Fibroblast of mammary gland (primary cell): ENCODE data around the gene LGI2.
"Not testable (repeated sequence)": the region's sequence is repeated elsewhere in the genome, so short reads cannot be mapped to it uniquely, and the experiment has no call there.

ENCODE experiments used
- DNase-seq: peaks from one replicate; pipeline ENCODE4 v3.0.0-alpha.2; 2010; ENCODE audit warnings: low read depth
- H3K4me3 ChIP-seq: 2 replicates; pipeline ENCODE4 v1.5.1; 2011; ENCODE audit warnings: low read depth, mild to moderate bottlenecking, low read length, moderate library complexity; ENCODE audit not compliant: control insufficient read depth
- CTCF ChIP-seq: conservative IDR thresholded peaks from 2 replicates; pipeline ENCODE4 v1.5.1; 2011; ENCODE audit warnings: low read depth, low read length, inconsistent platforms; ENCODE audit not compliant: control insufficient read depth, insufficient read depth

Gene LGI2

GRCh38 chr4:25061602-25062001 lies 30.9 kb upstream of the LGI2 start:
- H3K4me3 ChIP-seq, result no peak overlapping the region
- TF ChIP-seq CTCF, result no peak
- DNase-seq, result no peak

- no peak overlapping the region for H3K4me3 ChIP-seq
- TF ChIP-seq CTCF, result no peak
- DNase-seq, result no peak
Measured at GRCh38 chr4:25060963-25061340, 30.2 kb upstream of the LGI2 start.

GRCh38 chr4:25060241-25060962 lies 29.7 kb upstream of the LGI2 start:
- peak; percentile 11 for DNase-seq

GRCh38 chr4:25059791-25060190 lies 29.0 kb upstream of the LGI2 start:
- no peak for DNase-seq
- TF ChIP-seq CTCF, result no peak
- H3K4me3 ChIP-seq, result no peak overlapping the region

More at GRCh38 chr4:25060241-25060962, 29.7 kb upstream of the LGI2 start:
- H3K4me3 ChIP-seq, result no peak overlapping the region
- no peak for TF ChIP-seq CTCF

GRCh38 chr4:25058796-25059195 lies 28.1 kb upstream of the LGI2 start:
- DNase-seq, result no peak
- no peak overlapping the region for H3K4me3 ChIP-seq
- TF ChIP-seq CTCF, result no peak

GRCh38 chr4:25057299-25057698 lies 26.6 kb upstream of the LGI2 start:
- H3K4me3 ChIP-seq, result no peak overlapping the region
- no peak for TF ChIP-seq CTCF
- DNase-seq, result no peak

GRCh38 chr4:25052037-25052436 lies 21.3 kb upstream of the LGI2 start:
- DNase-seq, H3K4me3 ChIP-seq: not testable (repeated sequence)
